NCI-H1436 (cell line): ENCODE measurements around the gene RNF217.
"Not testable (repeated sequence)": the region's sequence is repeated elsewhere in the genome, so short reads cannot be mapped to it uniquely, and the experiment has no call there.

ENCODE experiments used
- DNase-seq: peaks from one replicate; lab custom pipeline; 2025; lab: John Stamatoyannopoulos, UW

The RNF217 gene

GRCh38 chr6:125054331-125054730, 92.1 kb downstream of the RNF217 start:
- no peak for DNase-seq

- DNase-seq = no peak
Measured at GRCh38 chr6:125057392-125058246, 95.4 kb downstream of the RNF217 start.

GRCh38 chr6:125058546-125058945, 96.3 kb downstream of the RNF217 start:
- DNase-seq = no peak

GRCh38 chr6:125063307-125063706, 101.1 kb downstream of the RNF217 start:
- no peak for DNase-seq

- no peak for DNase-seq
Measured at GRCh38 chr6:125066140-125066539, 103.9 kb downstream of the RNF217 start.

DNA sequence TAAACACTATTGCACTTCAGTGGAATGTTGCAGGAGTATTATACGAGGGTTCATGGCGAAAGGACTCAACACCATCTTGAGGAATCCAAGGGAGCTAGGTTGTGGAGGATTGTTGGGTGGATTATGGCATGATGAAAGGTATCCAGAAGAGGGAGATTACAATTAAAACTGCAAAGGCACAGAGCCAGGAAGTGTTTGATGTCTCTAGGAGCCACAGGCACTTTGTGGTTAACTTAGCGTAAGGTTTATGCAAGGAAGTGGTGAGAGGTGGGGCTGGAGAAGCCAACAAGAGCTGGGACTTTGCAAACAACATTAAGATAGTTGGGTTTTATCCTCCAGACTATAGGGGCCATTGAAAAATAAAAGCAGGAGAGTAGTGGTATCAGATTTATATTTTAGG, 104.7 kb downstream of the RNF217 start:
- no peak for DNase-seq

- DNase-seq = no peak
Measured at GRCh38 chr6:125067552-125067951, 105.3 kb downstream of the RNF217 start.

DNA sequence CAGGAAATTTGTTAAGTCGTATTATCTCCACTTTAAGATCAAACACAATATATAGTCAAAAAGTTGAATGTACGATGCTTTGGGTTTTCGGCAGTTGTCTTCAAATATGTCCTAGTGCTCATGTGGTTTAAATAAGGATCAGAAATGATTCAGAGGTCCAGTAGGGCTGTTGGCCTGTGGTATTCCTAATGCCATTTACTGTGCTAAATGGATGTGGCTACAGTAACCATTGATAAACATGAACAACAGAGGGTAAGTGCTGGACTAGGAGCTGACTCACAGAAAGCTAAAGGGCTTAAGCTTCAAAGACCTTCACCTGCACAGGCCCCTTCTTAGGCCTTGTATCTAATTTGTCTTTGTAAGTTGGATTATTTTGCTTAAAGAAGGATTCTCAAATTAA, 110.8 kb downstream of the RNF217 start:
- no peak for DNase-seq

GRCh38 chr6:125074120-125074519, 111.9 kb downstream of the RNF217 start:
- DNase-seq = no peak

DNA sequence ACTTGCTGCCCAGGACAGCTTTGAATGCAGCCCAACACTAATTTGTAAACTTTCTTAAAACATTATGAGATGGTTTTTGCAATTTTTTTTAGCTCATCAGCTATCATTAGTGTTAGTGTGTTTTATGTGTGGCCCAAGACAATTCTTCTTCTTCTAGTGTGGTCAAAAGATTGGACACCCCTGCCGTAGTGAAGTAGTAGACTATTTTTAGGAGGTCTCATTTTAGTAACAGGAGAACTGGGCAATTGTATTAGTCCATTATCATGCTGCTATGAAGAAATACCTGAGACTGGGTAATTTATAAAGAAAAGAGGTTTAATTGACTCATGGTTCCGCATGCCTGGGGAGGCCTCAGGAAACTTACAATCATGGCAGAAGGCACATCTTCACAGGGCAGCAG, 112.8 kb downstream of the RNF217 start:
- DNase-seq = not testable (repeated sequence)

GRCh38 chr6:125075741-125076481, 113.7 kb downstream of the RNF217 start:
- DNase-seq = no peak

DNA sequence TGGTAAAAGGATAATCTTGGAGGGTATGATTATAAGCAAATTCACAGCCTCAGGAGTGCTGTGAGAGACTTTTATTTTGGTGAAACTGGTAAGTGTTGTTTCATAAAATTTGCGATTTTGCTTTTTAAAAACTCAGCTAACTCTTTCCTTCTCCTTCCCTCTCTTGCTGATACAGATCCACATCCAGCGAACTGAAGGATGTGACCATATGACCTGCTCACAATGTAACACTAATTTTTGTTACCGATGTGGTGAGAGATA, 114.2 kb downstream of the RNF217 start:
- no peak for DNase-seq

DNA sequence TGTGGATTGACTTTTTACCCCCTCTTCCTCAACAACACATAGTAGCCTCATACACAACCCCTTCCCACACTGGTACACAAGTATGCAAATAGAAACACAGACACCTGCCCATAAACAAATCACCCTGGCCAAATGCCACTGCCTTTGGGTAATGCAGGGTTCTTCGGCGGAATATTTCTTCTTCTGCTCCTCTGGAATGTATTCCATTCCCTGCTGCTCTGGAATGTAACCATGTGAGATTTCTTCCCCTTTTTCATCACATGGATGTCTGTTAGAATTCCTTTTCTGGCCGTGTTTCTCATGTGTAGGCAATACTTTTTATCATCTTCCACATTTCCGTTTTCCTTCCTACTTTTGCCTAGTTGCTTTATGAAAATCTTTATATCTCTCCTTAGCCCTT, 115.2 kb downstream of the RNF217 start:
- no peak for DNase-seq

GRCh38 chr6:125078602-125079321, 116.5 kb downstream of the RNF217 start:
- DNase-seq = no peak

- no peak for DNase-seq
Measured at GRCh38 chr6:125082908-125083683, 120.9 kb downstream of the RNF217 start.

- no peak for DNase-seq
Measured at GRCh38 chr6:125083684-125083990, 121.4 kb downstream of the RNF217 start.

- no peak for DNase-seq
Measured at GRCh38 chr6:125086716-125087115, 124.5 kb downstream of the RNF217 start.

- no peak for DNase-seq
Measured at GRCh38 chr6:125088963-125089362, 126.7 kb downstream of the RNF217 start.

DNA sequence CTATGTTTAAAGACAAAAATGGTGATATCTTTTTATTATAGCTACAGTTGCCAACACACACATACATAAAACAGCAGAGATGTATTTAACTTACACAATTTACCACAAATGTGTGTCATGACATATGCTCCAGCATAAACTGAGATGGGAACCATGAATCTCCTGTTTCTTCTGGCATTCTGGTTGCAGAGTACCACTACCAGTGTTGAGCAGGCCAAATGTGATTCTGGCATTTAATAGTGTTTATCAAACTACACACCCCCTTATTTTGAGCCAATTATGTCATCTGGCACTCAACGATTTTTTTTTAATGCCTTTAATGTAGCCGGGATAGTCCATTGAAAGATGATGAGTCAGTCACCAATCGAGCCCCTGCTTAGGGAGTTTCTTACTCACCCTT, 132.3 kb downstream of the RNF217 start:
- DNase-seq = no peak

GRCh38 chr6:125095580-125096301, 133.5 kb downstream of the RNF217 start:
- no peak for DNase-seq

- DNase-seq = no peak
Measured at GRCh38 chr6:125097186-125097585, 134.9 kb downstream of the RNF217 start.

- DNase-seq = no peak
Measured at GRCh38 chr6:125098253-125098652, 136.0 kb downstream of the RNF217 start.
